DMS53 treated with DMSO at 0.1 percent for 48 hours (cell line): ENCODE data around the gene AHNAK.
"Not testable (repeated sequence)": the region's sequence is repeated elsewhere in the genome, so short reads cannot be mapped to it uniquely, and the experiment has no call there.

Source experiments
- DNase-seq: peaks from one replicate; lab custom pipeline; 2025; ENCODE audit not compliant: unreplicated experiment; lab: John Stamatoyannopoulos, UW

The AHNAK gene

GRCh38 chr11:62534779-62535545 lies 11.6 kb downstream of the AHNAK start:
- no peak for DNase-seq

GRCh38 chr11:62532096-62532495 lies 14.5 kb downstream of the AHNAK start:
- DNase-seq = no peak

- no peak for DNase-seq
Observed at GRCh38 chr11:62516736-62517371, 29.8 kb downstream of the AHNAK start.

- DNase-seq = no peak
Observed at GRCh38 chr11:62514151-62514550, 32.5 kb downstream of the AHNAK start.

GRCh38 chr11:62513626-62514025 lies 33.0 kb downstream of the AHNAK start:
- no peak for DNase-seq

- DNase-seq = no peak
Observed at GRCh38 chr11:62512961-62513360, 33.6 kb downstream of the AHNAK start.

GRCh38 chr11:62508336-62509058 lies 38.1 kb downstream of the AHNAK start:
- DNase-seq = peak; percentile 67

- no peak for DNase-seq
Observed at GRCh38 chr11:62507125-62507422, 39.5 kb downstream of the AHNAK start.

- DNase-seq = no peak
Observed at GRCh38 chr11:62506413-62507124, 40.0 kb downstream of the AHNAK start.

- no peak for DNase-seq
Observed at GRCh38 chr11:62505440-62506091, 41.0 kb downstream of the AHNAK start.

- DNase-seq = no peak
Observed at GRCh38 chr11:62505059-62505439, 41.6 kb downstream of the AHNAK start.

GRCh38 chr11:62504158-62504973 lies 42.2 kb downstream of the AHNAK start:
- DNase-seq = no peak

GRCh38 chr11:62502030-62502730 lies 44.4 kb downstream of the AHNAK start:
- DNase-seq = no peak

GRCh38 chr11:62501432-62501891 lies 45.1 kb downstream of the AHNAK start:
- DNase-seq = no peak

- DNase-seq = no peak
Observed at GRCh38 chr11:62500650-62501030, 46.0 kb downstream of the AHNAK start.

- DNase-seq = no peak
Observed at GRCh38 chr11:62499944-62500649, 46.5 kb downstream of the AHNAK start.

GRCh38 chr11:62499311-62499943 lies 47.2 kb downstream of the AHNAK start:
- DNase-seq = not testable (repeated sequence)

- DNase-seq = no peak
Observed at GRCh38 chr11:62498492-62499286, 47.9 kb downstream of the AHNAK start.
